OCI-LY1 (cell line): Measurements from ENCODE around the gene PDE1C.

ENCODE experiments used
- H2AFZ ChIP-seq: fragments of 200-600 bp; sonication (generic), shearing (Covaris generic); 2 replicates; pipeline ENCODE4 v1.6.0; 2014; ENCODE audit warnings: antibody characterized with exemption, mild to moderate bottlenecking, low read length
- H3F3A ChIP-seq: fragments of 200-600 bp; sonication (generic), shearing (Covaris generic); 2 replicates; pipeline ENCODE4 v1.6.0; 2014; ENCODE audit warnings: mild to moderate bottlenecking, antibody characterized with exemption, low read length, moderate library complexity; ENCODE audit not compliant: insufficient read depth
- H3K27ac ChIP-seq: fragments of 200-600 bp; sonication (generic); 2 replicates; pipeline ENCODE4 v1.5.1; 2014; ENCODE audit warnings: low read length, mixed run types, mild to moderate bottlenecking, low read depth; ENCODE audit not compliant: poor library complexity, severe bottlenecking
- H3K27me3 ChIP-seq: fragments of 200-600 bp; sonication (generic); 2 replicates; pipeline ENCODE4 v1.6.0; 2014; ENCODE audit warnings: antibody characterized with exemption, mild to moderate bottlenecking, low read length, moderate library complexity; ENCODE audit not compliant: insufficient read depth
- H3K36me3 ChIP-seq: fragments of 200-600 bp; sonication (generic); 2 replicates; pipeline ENCODE4 v1.6.1; 2014; ENCODE audit warnings: mild to moderate bottlenecking, antibody characterized with exemption, low read length, moderate library complexity, mixed read lengths; ENCODE audit not compliant: insufficient read depth
- H3K4me1 ChIP-seq: fragments of 200-600 bp; sonication (generic); 2 replicates; pipeline ENCODE4 v1.5.1; 2014; ENCODE audit warnings: mild to moderate bottlenecking, low read length, moderate library complexity; ENCODE audit not compliant: insufficient read depth, severe bottlenecking
- H3K4me2 ChIP-seq: fragments of 200-600 bp; sonication (generic), shearing (Covaris generic); 2 replicates; pipeline ENCODE4 v1.6.1; 2014; ENCODE audit warnings: low read length
- H3K4me3 ChIP-seq: fragments of 200-600 bp; sonication (generic); 2 replicates; pipeline ENCODE4 v1.5.1; 2014; ENCODE audit warnings: low read length, low read depth, mild to moderate bottlenecking, mixed read lengths; ENCODE audit not compliant: poor library complexity, severe bottlenecking
- H3K79me2 ChIP-seq: fragments of 200-600 bp; shearing (Covaris generic); 2 replicates; pipeline ENCODE4 v1.6.1; 2016; ENCODE audit warnings: mixed run types, low read length, mixed read lengths; ENCODE audit not compliant: insufficient read depth
- H3K9ac ChIP-seq: fragments of 200-600 bp; sonication (generic), shearing (Covaris generic); 2 replicates; pipeline ENCODE4 v1.6.1; 2014; ENCODE audit warnings: mild to moderate bottlenecking, low read length, mixed read lengths
- H3K9me2 ChIP-seq: fragments of 200-600 bp; sonication (generic), shearing (Covaris generic); 2 replicates; pipeline ENCODE4 v1.6.1; 2014; ENCODE audit warnings: low read depth, mild to moderate bottlenecking, low read length, mixed read lengths
- H3K9me3 ChIP-seq: fragments of 200-600 bp; shearing (Covaris generic); 2 replicates; pipeline ENCODE4 v1.6.1; 2014; ENCODE audit warnings: low read length, mixed read lengths
- H4K20me1 ChIP-seq: fragments of 200-600 bp; sonication (generic), shearing (Covaris generic); 2 replicates; pipeline ENCODE4 v1.6.0; 2016; ENCODE audit warnings: mild to moderate bottlenecking, low read length; ENCODE audit not compliant: insufficient read depth
- CTCF ChIP-seq: fragments of 200-600 bp; sonication (generic), shearing (Covaris generic); IDR thresholded peaks from 2 replicates; pipeline ENCODE4 v1.5.1; 2017; ENCODE audit warnings: mild to moderate bottlenecking, antibody characterized with exemption, low read length, moderate library complexity, mixed read lengths
- EZH2 ChIP-seq: fragments of 200-600 bp; sonication (generic), shearing (Covaris generic); IDR thresholded peaks from 2 replicates; pipeline ENCODE4 v1.8.0; 2017; ENCODE audit warnings: borderline replicate concordance, mixed run types, mild to moderate bottlenecking, antibody characterized with exemption, low read length, moderate library complexity, mixed read lengths

Gene PDE1C

DNA sequence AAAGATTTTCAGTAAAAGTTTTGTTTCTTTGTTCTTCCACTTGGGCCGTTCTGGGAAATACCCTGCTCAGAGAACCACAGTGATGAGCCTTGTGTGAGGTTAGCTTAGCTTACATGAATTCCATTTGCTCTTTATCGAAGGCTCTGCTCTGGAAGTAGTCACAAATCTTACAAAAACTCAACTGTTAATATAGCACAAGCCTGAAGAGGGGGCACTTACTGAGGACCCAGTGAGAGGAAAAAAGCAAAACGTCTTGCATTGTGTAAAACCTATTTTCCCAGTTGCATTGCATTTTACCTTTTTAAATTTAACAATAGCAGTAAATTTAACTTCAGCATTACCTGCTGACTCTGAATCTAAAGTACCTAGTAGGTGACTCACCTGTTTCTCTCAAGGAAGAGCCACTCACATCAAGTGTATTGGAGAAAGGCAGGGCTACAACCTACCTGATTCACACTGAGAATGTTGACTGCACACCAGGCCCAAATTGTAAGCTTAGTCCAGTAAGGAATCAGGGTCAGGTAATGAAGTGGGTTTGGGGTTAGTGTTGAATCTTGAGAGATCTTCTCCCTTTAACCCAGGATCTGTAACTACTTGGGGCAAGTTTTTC is 340.9 kb downstream of the PDE1C start:
- Histone ChIP-seq H4K20me1 (no peaks in the 10 kb centered on the region), H3K9ac (no peak overlapping the region), H3K27me3 (no peaks in the 10 kb centered on the region; the same call in 1 of the 2 replicates), H2AFZ (no peak overlapping the region), H3F3A (no peaks in the 10 kb centered on the region), H3K9me3 (no peaks in the 10 kb centered on the region), H3K79me2 (no peaks in the 10 kb centered on the region), H3K36me3 (no peaks in the 10 kb centered on the region), H3K4me2 (no peak overlapping the region), H3K27ac (no peak overlapping the region), H3K4me3 (no peak overlapping the region), H3K4me1 (no peaks in the 10 kb centered on the region), H3K9me2 (no peaks in the 10 kb centered on the region)
- no peak for TF ChIP-seq EZH2
- TF ChIP-seq CTCF = peak; percentile 32; the same call in 1 of the 2 replicates

GRCh38 chr7:31724696-31725095 is 345.5 kb downstream of the PDE1C start:
- Histone ChIP-seq H3K9me3 (no peaks in the 10 kb centered on the region), H3K79me2 (no peaks in the 10 kb centered on the region), H3K4me1 (no peaks in the 10 kb centered on the region), H4K20me1 (no peaks in the 10 kb centered on the region), H3K27me3 (no peaks in the 10 kb centered on the region), H3K36me3 (no peaks in the 10 kb centered on the region), H3K9ac (no peak overlapping the region), H3K9me2 (no peaks in the 10 kb centered on the region), H3K4me3 (no peak overlapping the region), H3F3A (no peaks in the 10 kb centered on the region), H2AFZ (no peak overlapping the region), H3K4me2 (no peak overlapping the region), H3K27ac (no peak overlapping the region)
- TF ChIP-seq EZH2 = no peak
- no peak for TF ChIP-seq CTCF

GRCh38 chr7:31720366-31720765 is 349.8 kb downstream of the PDE1C start:
- Histone ChIP-seq H3K9me3 (no peaks in the 10 kb centered on the region), H3K9ac (no peak overlapping the region), H3K4me2 (no peak overlapping the region), H3K79me2 (no peaks in the 10 kb centered on the region), H3K9me2 (no peaks in the 10 kb centered on the region), H3K36me3 (no peaks in the 10 kb centered on the region), H4K20me1 (no peaks in the 10 kb centered on the region), H3F3A (no peaks in the 10 kb centered on the region), H3K4me3 (no peak overlapping the region), H2AFZ (no peak overlapping the region), H3K27me3 (no peaks in the 10 kb centered on the region), H3K27ac (no peak overlapping the region), H3K4me1 (no peaks in the 10 kb centered on the region)
- TF ChIP-seq CTCF (no peak), EZH2 (no peak)
